ACHN (cell line): ENCODE results near the gene EYS.
"Not testable (repeated sequence)": the region's sequence is repeated elsewhere in the genome, so short reads cannot be mapped to it uniquely, and the experiment has no call there.

Experiments
- DNase-seq: peaks from one replicate; pipeline ENCODE4 v3.0.0-alpha.2; 2015
- in situ Hi-C: cut with HindIII; loops from 2 replicates; pipeline ENCODE4 v1.10.0; 2017; ENCODE audit warnings: low sequenced_read_pairs, low pct_ligation_motif_present, low pct_unique_long_range_greater_than_20kb

EYS gene

DNA sequence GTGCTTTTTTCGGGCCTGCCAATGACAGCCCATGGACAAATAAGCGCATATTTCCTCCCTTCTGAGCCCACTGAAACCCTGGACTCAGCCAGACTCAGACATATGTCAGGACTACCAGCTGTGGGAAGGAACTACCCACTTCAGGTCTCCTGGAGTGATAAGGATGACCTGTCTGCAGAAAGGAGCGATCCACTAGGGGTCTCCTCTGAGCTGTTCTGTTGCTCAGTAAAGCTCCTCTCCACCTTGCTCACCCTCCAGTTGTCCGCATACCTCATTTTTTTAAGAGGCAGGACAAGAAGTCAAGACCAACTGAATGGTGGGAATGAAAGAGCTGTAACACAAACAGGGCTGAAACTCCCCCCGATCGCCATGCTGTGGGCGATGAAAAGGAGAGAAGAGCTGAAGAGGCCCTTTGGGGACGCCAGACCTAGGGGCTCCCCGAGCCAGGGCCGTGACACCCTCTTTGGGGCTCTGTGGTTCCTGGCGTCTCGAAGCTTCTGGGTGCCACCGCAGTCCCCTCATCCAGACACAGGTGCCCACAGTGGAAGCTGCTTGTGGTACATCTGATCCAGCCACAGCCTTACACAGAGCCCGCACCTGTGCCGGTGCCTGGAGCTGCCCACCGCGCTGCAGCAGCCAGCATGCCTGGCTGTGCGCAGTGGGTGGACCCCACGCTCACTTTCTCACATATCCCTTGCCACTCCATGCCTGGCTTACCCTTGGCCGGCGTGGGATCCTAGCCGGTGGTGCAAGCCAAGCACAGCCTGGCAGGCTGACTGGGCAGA, 68.8 kb downstream of the EYS start:
- in situ Hi-C loops, result no loop called here
- DNase-seq, result peak; percentile 9

DNA sequence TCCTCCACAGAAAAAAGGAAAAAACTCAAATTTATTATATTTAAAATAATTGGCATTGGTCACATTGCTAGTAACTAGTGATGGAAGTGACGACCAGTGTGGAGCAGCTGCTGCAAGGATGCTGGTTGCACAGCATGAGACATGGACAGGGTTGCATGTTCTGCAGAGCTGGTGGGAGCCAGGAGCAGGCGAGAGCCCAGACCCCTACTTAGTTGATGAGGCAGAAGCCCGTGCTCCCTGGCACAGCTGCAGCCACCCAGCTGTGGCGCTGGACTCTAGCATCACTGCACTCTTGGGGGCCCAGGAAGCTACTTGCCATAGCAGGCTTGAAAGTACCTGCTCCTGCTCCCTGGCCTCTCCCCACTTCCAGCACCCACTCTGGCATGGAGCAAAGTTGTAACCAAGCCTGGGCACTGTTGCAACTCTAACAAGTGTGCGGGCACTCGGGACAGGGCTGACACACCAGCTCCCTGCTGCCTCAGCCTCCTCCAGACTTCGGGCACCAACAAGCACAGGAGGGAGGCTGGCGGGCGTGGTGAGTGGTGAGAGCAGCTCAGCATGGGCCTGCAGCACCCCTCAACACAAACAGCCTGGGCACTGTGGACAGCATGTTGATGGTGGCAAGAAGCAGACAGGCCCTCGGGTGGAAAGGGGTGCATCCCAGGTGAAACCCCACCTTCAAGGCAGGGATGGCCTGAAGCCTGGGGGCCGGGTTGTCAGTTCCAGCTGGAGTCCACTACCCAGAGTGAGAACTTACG, 69.6 kb downstream of the EYS start:
- in situ Hi-C loops, result no loop called here
- no peak for DNase-seq

DNA sequence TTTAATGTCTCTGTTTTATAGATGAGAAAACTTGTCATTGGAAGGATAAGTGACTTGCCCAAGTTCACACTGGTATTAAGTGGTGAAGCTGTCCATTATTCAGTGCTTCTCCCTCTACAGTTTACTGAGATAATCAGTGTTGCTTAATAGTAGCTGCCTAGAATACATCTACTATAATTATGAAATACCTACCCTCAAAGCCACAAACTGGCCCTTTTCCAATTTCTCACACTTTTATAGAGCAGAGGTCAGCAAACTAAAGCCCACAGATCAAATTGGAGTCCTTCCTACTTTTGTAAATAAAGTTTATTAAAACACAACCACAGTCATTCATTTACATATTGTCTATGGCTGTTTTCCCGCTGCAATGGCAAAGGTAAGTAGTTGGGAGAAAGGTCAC, 73.5 kb downstream of the EYS start:
- in situ Hi-C loops, result no loop called here
- DNase-seq, result no peak

DNA sequence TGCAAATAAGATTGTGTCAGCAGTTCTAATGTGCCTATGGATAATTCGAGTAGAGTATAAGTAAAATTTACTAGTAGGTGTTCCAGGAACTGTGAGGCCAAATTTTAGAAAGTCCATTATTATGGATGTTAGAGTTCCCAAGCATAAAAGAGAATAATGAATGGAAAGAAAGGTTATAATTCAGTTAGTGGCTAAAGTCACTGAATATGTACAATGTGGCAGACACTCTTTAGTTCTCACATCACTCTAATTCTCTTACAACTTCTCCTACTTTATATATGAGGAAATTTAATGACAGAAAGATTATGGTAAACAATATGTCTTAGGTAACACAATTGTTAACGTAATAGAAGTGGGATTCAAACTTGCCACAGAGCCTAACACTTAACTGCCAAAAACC, 75.3 kb downstream of the EYS start:
- DNase-seq, result no peak
- in situ Hi-C loops, result no loop called here

DNA sequence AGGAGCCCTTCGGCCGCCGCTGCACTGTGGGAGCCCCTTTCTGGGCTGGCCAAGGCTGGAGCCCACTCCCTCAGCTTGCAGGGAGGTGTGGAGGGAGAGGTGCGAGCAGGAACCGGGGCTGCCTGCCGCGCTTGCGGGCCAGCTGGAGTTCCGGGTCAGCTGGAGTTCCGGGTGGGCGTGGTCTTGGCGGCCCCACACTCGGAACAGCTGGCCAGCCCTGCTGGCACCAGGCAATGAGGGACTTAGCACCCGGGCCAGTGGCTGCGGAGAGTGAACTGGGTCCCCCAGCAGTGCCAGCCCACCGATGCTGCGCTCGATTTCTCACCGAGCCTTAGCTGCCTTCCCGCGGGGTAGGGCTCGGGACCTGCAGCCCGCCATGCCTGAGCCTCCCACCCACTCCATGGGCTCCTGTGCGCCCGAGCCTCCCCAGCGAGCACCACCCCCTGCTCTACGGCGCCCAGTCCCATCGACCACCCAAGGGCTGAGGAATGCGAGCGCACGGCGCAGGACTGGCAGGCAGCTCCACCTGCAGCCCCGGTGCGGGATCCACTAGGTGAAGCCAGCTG, 79.5 kb downstream of the EYS start:
- DNase-seq, in situ Hi-C loops: not testable (repeated sequence)

DNA sequence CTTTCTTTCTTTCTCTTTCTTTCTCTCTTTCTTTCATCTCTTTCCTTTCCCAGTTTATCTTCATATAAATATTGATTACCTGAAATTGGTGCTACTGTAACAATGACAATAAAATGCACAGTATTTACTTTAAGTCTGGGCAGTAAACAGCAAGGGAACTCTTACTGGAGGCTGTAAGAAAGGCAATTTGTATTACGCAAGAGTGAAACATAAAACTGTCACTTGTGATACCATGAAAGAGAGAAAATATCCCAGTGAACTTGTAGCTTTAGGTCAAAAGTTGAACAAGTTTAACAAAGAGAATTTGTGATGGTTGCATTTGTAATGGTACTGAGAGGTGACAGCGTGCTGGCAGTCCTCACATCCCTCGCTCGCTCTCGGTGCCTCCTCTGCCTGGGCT, 80.0 kb downstream of the EYS start:
- in situ Hi-C loops, result no loop called here
- no peak for DNase-seq

DNA sequence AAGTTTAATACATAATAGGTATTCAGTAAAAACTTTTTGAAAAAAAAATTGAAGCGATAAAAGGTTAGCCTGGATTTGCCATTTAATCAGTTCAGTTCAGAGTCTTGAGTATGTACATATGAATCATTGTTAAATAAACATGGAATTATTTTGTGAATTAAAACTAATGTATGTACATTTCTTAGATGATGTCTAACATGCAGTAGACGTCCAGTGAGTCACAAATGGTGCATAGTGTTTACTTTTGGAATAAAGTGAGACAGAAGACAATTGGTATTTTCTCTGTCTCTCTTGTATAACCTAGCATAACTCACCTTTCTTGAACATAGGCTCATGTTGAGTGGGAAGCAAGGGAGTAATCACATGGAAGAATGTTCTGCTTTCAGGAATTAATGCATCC, 83.5 kb downstream of the EYS start:
- no peak for DNase-seq
- in situ Hi-C loops, result no loop called here

DNA sequence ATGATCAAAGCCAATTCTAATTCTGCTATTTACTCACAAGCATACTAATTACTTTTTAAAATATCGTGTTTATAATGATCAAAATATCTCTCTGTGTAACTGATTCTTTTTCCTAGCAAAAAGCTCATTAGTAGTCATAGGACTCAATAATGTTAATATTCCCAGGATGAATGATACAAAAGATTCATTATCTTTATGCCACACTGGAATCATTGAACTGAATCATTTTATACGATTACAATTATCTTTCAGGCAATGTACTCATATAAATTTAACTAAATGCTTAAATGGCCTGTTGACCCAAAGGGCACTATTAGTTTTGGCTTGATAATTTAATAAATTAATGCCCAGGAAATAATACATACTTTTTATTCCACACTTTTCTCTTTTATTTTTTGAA, 96.3 kb downstream of the EYS start:
- DNase-seq, result no peak
- in situ Hi-C loops, result no loop called here

DNA sequence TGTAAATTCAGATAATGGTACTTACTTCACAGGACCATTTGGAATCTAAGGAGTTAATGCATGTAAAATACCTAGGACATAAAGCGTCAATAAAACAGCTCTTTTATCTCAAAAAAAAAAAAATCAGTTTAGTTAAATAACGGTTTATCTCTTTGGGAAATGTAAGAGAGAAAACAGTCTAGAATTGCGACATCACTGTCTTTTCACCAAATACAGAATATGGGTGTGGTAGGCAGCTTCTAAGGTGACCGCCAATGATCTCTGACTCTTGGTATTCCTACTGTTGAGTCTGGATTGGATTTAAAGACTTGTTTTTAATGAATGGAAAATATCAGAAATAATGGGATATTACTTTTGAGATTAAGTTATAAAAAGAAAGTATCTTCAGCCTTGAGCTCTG, 111.5 kb downstream of the EYS start:
- in situ Hi-C loops, result no loop called here
- DNase-seq, result no peak

DNA sequence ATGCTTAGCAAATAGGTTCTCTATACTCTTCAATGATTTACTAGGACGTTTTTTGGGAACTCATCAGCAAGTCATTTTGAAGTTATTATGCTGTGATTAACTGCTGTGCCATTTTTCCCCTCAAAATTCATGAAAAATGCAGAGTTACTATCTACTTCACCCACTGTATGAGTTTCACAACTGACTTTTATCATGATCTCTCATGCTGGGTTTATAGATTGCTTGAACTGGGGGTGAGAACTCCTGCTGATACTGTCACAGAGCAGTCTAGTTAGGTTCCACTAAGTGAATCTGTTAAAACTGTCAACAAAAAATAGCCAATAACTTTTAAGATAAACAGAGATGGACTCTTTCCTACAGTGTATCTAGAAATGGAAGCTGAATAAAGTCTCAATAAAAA, 136.7 kb downstream of the EYS start:
- DNase-seq, result no peak
- in situ Hi-C loops, result no loop called here

DNA sequence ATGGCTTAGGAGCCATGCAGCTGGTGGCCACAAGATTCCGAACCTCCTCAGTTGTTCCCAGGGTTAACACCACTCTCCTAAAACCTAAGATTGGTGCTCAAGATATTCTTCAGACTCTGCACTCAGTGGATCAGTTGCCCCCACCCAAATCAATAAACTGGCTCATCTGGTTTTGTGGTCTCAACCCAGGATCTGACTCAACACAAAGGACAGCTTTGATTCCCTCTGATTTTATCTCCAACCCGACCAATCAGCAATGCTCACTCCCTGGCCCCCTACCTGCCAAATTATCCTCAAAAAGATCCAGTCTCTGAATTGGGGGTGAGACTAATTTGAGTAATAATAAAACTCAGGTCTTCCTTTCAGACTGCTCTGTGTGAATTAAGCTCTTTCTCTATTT, 137.5 kb downstream of the EYS start:
- in situ Hi-C loops, result no loop called here
- DNase-seq, result no peak

DNA sequence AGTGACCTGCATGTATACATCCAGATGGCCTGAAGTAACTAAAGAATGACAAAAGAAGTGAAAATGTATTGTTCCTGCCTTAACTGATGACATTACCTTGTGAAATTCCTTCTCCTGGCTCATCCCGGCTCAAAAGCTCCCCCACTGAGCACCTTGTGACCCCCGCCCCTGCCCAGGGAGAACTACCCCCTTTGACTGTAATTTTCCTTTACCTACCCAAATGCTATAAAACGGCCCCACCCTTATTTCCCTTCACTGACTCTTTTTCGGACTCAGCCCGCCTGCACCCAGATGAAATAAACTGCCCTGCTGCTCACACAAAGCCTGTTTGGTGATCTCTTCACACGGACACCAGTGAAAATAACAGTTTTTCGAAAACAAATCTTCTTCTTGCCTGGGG, 138.0 kb downstream of the EYS start:
- DNase-seq, in situ Hi-C loops: not testable (repeated sequence)

DNA sequence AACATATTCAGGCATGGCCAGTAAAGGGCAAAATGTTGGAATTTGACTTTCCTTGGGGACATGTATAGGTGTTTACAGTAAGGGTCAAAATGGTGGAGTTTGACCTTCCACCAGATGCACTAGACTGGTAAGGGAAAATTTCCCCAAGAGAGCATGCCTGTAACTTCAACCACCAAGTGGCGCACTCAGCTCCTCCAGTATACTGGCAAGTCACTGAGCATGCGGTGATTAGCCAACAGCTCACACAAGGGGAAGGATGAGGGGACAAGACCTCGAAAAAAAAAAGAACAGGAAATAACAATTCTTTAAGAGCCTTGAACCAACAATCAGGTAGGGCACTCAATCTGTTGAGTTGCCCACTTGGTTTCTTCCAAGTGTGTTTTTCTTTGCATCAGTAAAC, 140.9 kb downstream of the EYS start:
- peak; percentile 2 for DNase-seq
- in situ Hi-C loops, result no loop called here

DNA sequence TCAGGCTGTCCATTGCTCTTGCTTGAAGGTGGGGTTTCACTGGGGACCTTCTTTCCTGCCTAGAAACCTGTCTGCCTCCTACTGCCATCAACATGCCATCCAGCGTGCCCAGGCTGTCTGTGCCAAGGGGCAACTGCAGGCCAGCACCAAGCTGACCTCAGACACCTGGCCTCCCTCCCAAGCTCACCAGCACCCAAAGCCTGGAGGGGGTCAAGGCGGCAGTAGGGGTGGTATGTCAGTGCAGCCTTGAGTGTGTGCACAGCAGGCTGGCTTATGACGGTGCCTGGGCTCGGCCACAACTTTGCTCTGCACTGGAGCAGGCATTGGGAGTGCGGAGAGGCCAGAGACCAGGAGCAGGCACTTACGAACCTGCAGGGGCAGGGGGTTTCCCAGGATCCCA, 149.0 kb downstream of the EYS start:
- DNase-seq, result no peak
- in situ Hi-C loops, result no loop called here

DNA sequence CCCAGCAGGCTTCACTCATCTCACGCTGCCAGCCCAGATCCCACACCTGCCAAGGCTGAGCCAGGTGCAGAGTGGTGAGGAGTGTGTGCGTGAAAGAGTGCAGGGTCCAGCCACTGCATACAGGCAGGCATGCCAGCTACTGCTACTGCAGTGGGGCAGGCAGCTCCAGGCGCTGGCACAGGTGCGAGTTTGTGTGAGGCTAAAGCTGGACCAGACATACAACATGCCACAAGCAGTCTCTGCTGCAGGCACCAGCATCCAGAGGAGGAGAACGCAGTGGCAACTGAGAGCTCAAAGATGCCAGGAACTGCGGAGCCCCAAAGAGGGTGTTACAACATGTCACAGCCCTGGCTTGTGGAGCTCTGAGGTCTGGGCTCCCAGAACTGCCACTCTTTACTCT, 149.8 kb downstream of the EYS start:
- in situ Hi-C loops, result no loop called here
- DNase-seq, result no peak

DNA sequence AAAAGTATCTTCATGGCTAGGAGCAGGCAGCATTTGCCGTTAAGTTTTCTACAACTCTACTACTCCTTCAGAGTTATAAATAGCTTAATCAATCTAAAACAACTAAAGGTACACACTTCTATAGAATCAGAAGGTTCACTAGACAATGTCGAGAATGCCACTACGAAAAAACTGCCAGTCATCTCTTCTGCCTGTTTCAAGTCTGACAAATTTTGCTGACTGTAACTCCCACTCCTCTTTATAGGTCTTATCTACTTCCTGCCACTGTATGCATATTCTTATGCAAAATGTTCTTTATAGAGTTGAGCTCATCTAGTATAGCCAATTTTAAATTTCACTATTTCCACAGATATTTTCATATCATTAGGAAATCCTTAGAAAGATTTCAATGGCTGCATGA, 160.1 kb downstream of the EYS start:
- DNase-seq, result no peak
- in situ Hi-C loops, result no loop called here

DNA sequence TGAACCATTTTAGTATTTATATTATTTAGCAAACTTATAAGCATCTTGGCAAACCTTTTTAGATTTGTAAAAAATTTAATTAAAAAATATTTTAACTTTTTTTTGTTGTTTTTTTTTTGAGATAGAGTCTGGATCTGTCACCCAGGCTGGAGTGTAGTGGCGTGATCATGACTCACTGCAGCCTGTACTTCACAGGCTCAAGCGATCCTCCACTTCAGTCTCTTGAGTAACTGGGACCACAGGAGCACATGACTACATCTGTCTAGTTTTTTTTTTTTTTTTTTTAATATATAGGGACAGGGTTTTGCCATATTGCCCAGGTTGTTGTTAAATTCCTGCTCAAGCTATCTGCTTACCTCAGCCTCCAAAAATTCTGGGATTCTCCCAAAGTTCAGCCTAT, 161.1 kb downstream of the EYS start:
- in situ Hi-C loops, result no loop called here
- DNase-seq, result no peak

DNA sequence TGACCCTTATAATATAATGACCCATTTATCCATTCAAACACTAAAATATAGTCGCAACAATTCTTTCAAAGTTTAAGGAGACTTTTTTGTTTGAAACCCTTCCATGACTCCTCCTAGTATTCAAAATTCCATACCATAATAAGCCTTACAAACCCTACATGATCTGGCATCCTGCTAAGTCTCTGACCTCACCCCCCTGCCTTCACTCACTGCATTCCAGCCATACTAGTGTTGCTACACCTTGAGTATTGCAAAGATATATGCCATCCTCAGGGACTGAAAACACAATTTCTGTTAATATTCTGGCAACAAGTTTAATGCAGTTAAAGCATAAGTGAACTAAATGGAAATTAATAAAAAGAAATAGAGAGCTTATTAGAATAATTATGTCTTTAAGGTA, 168.4 kb downstream of the EYS start:
- in situ Hi-C loops, result no loop called here
- DNase-seq, result no peak

DNA sequence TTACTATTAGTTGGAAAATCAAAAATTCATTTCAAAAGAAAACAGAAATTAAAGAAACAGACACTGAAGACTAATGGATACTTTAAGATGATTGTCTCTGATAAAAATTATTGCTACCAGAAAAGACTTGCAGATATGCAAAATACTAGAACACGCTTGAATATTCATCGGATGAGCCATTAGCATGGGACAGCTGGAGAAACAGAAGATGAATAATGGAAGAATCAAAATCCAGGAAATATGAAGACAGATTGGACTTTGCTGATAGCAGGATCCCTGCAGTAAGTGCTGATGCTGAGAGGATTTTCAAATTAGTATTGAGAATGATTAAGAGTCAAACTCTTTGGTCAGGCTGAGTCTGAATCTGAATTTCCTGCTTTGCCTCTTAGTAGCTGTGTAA, 169.4 kb downstream of the EYS start:
- no peak for DNase-seq
- in situ Hi-C loops, result no loop called here

DNA sequence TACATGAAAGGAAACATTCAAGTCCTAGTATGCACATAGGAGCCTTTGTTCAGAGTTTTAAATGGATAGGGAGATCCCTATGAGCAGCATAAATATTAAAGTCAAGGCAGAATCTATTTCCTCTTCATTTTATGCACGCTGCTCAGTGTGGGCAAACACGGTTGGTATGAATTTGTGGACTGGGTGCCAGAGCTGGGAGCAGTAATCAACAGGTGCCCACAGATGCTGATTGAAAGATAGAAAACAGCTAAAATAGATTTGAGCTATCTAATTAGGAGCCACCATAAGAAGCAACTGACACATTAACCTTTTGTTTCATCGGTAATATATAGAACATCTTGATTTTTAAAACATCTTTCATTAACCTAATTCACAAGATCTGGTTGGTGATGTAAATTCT, 175.5 kb downstream of the EYS start:
- DNase-seq, result no peak
- in situ Hi-C loops, result no loop called here
